B cell (primary cell): ENCODE data around the gene CCDC88C. TPM values are rescaled to one million over a fixed set of nuclear protein-coding genes. Genes with fewer than 3 reads are reported as not detected.

Source experiments
- ATAC-seq: fragments of 200-7000 bp; cut with Tn5 transposase; one replicate; pipeline ENCODE4 v1.10.0; 2021; ENCODE audit warnings: low read depth, mild to moderate bottlenecking, moderate number of reproducible peaks, moderate library complexity
- CTCF ChIA-PET: fragments of 350-600 bp; sonication (Branson Sonifier 250); formaldehyde crosslinking; loops from one replicate; lab custom pipeline; 2021; ENCODE audit warnings: antibody characterized with exemption, inconsistent platforms; lab: Charles Lee
- POLR2A ChIA-PET: fragments of 350-600 bp; sonication (Branson Sonifier 250); formaldehyde crosslinking; loops from one replicate; lab custom pipeline; 2021; ENCODE audit warnings: antibody characterized with exemption; lab: Charles Lee
- DNase-seq: peaks from one replicate; pipeline ENCODE4 v3.0.0; 2013
- H2AFZ ChIP-seq: 2 replicates; pipeline ENCODE4 v1.6.1; 2012; ENCODE audit warnings: mild to moderate bottlenecking, low read depth, low read length; ENCODE audit not compliant: insufficient read depth, poor library complexity, severe bottlenecking
- H3K27ac ChIP-seq, 2 donors: 1 replicate in 1 of 2; 2 replicates in 1 of 2; pipeline ENCODE4 v1.5.1; 2012 to 2013; ENCODE audit warnings: low read length in 2 of 2, mild to moderate bottlenecking in 2 of 2, moderate library complexity in 1 of 2
- H3K27me3 ChIP-seq, 4 experiments: fragments of 200-600 bp in 1 of 4; sonication (generic) in 1 of 4; replicated peaks in 1 of 4; 1 replicate in 2 of 4; 2 replicates in 2 of 4; pipeline versions ENCODE4 v1.6.1 to v1.7.0; 2013 to 2016; ENCODE audit warnings: low read length in 3 of 4, mild to moderate bottlenecking in 2 of 4, mixed read lengths in 1 of 4, moderate library complexity in 1 of 4; ENCODE audit not compliant: insufficient read depth in 4 of 4, control insufficient read depth in 3 of 4; ENCODE audit errors: control extremely low read depth in 1 of 4
- H3K36me3 ChIP-seq, 2 experiments: replicated peaks in 1 of 2; 1 replicate in 1 of 2; 2 replicates in 1 of 2; pipeline versions ENCODE4 v1.6.1 to v1.7.1; 2013; ENCODE audit warnings: low read length in 1 of 2; ENCODE audit not compliant: insufficient read depth in 2 of 2, control insufficient read depth in 1 of 2; ENCODE audit errors: control extremely low read depth in 1 of 2, extremely low read depth in 1 of 2
- H3K4me1 ChIP-seq, 2 donors: fragments of 200-600 bp in 1 of 2; sonication (generic) in 1 of 2; 1 replicate in 1 of 2; 2 replicates in 1 of 2; pipeline versions ENCODE4 v1.5.1 to v1.6.1; 2013 to 2017; ENCODE audit warnings: low read length in 2 of 2; ENCODE audit not compliant: control insufficient read depth in 2 of 2, insufficient read depth in 2 of 2
- H3K4me2 ChIP-seq: replicated peaks from 2 replicates; pipeline ENCODE3; 2012; ENCODE audit warnings: mild to moderate bottlenecking, low read depth, low read length; ENCODE audit not compliant: poor library complexity, severe bottlenecking
- H3K4me3 ChIP-seq, 5 experiments: fragments of 200-600 bp in 1 of 5; sonication (generic) in 1 of 5; 1 replicate in 3 of 5; 2 replicates in 2 of 5; pipeline versions ENCODE4 v1.5.1 to v1.7.0; 2011 to 2016; ENCODE audit warnings: low read length in 4 of 5, mild to moderate bottlenecking in 4 of 5, low read depth in 2 of 5, control low read depth in 1 of 5, moderate library complexity in 1 of 5; ENCODE audit not compliant: insufficient read depth in 1 of 5; ENCODE audit errors: control extremely low read depth in 1 of 5, extremely low read depth in 1 of 5
- H3K79me2 ChIP-seq: fragments of 200-600 bp; sonication (generic); one replicate; pipeline ENCODE4 v1.6.0; 2016; ENCODE audit warnings: low read length; ENCODE audit not compliant: control insufficient read depth, insufficient read depth
- H3K9ac ChIP-seq: fragments of 200-600 bp; sonication (generic); 2 replicates; pipeline ENCODE4 v1.6.1; 2017; ENCODE audit warnings: mild to moderate bottlenecking, low read length, moderate library complexity
- H3K9me3 ChIP-seq, 3 donors: one replicate each; pipeline versions ENCODE4 v1.6.1 to v1.7.1; 2013; ENCODE audit warnings: low read length in 2 of 3; ENCODE audit not compliant: control insufficient read depth in 2 of 3, insufficient read depth in 1 of 3; ENCODE audit errors: control extremely low read depth in 1 of 3
- H4K20me1 ChIP-seq: 2 replicates; pipeline ENCODE4 v1.6.0; 2012; ENCODE audit warnings: mild to moderate bottlenecking, low read length; ENCODE audit not compliant: insufficient read depth, control insufficient read depth, poor library complexity, severe bottlenecking
- H3K27ac Mint-ChIP-seq: one replicate; pipeline ENCODE4 v1.8.0; 2021; ENCODE audit warnings: mixed read lengths
- H3K27me3 Mint-ChIP-seq: one replicate; pipeline ENCODE4 v1.8.0; 2021; ENCODE audit warnings: mixed read lengths
- H3K4me1 Mint-ChIP-seq: one replicate; pipeline ENCODE4 v1.8.0; 2021; ENCODE audit warnings: mixed read lengths
- H3K4me3 Mint-ChIP-seq: one replicate; pipeline ENCODE4 v1.8.0; 2021; ENCODE audit warnings: mixed read lengths
- H3K9me3 Mint-ChIP-seq: one replicate; pipeline ENCODE4 v1.8.0; 2022; ENCODE audit warnings: mixed read lengths; ENCODE audit not compliant: insufficient read depth
- CTCF ChIP-seq: fragments of 200-600 bp; IDR thresholded peaks from one replicate; pipeline ENCODE4 v1.8.0; 2022; ENCODE audit warnings: antibody characterized with exemption, mild to moderate bottlenecking
- EZH2 ChIP-seq: IDR thresholded peaks from 2 replicates; pipeline ENCODE4 v1.6.1; 2012; ENCODE audit warnings: borderline replicate concordance, low read depth, mild to moderate bottlenecking, moderate library complexity, low read length; ENCODE audit not compliant: insufficient read depth, poor library complexity, severe bottlenecking
- WGBS: methylation state at CpG from one replicate; pipeline ENCODE4 v1.1.5; 2013; ENCODE audit warnings: missing lambda C conversion rate; ENCODE audit not compliant: insufficient coverage; 5-methylcytosine and 5-hydroxymethylcytosine counted together
- intact Hi-C: fragments of 100-400 bp; cut with micrococcal nuclease; formaldehyde crosslinking; loops from one replicate; pipeline ENCODE4 v1.10.0; 2022
- polyA plus RNA-seq: library from polyadenylated mRNA; depleted of rRNA; stranded (reverse); fragments of >200 nt; gene quantifications from 2 replicates; pipeline ENCODE4 v1.2.3, GENCODE V29; 2012
- total RNA-seq, 2 donors: library from RNA; stranded (reverse); fragments of 120-200 nt in 1 of 2; gene quantifications; 1 replicate in 1 of 2; 2 replicates in 1 of 2; pipeline versions ENCODE4 v1.2.3 to v1.2.4, GENCODE V29; 2013 to 2022

CCDC88C gene
- total and polyA plus RNA-seq, 2 donors (not counting 1 experiment from before 2014, with no cell fraction given) = 98.7 to 181 TPM

- Mint-ChIP-seq H3K9me3 (no peaks in the 10 kb centered on the region), H3K4me3 (no peak overlapping the region), H3K27me3 (no peaks in the 10 kb centered on the region), H3K27ac (peak overlapping the region; percentile 16), H3K4me1 (peaks cover 23% of the 10 kb centered on the region)
- Histone ChIP-seq H3K4me3 (no peak overlapping the region), H3K27ac (peak overlapping the region in 1 of 2 donors; percentile 66), H3K79me2 (peaks cover 37% of the 10 kb centered on the region), H3K27me3 (no peaks in the 10 kb centered on the region), H3K9ac (no peak overlapping the region), H3K4me1 (peaks cover 20 to 21% of the 10 kb centered on the region in 2 donors), H2AFZ (no peak overlapping the region), H3K9me3 (peaks cover 0 to 5% (median 0%) of the 10 kb centered on the region in 3 donors), H3K36me3 (peaks cover 22 to 95% of the 10 kb centered on the region in 2 experiments), H4K20me1 (peaks cover 31% of the 10 kb centered on the region), H3K4me2 (peak overlapping the region; percentile 41)
- no peak for DNase-seq
- intact Hi-C loops = no loop called here
- ChIA-PET POLR2A (no interaction called here), CTCF (interaction anchor here (0.5 to 16.1 kb wide), 8 partner anchors 13 to 382 kb away, joined by 3 to 449 read pairs (median 6); partner anchors contain the start of gene GPR68)
- ATAC-seq = no peak
- no peak for TF ChIP-seq CTCF
- no peak for TF ChIP-seq EZH2
- WGBS = 98% methylated on average over 7 of the region's 13 CpGs
Measured at GRCh38 chr14:91284146-91284790, 133.4 kb downstream of the CCDC88C start.

GRCh38 chr14:91283666-91284065 lies 134.0 kb downstream of the CCDC88C start:
- CTCF ChIA-PET = interaction anchor here (0.5 to 16.1 kb wide), 3 partner anchors 21 to 248 kb away, joined by 3 to 449 read pairs (median 3); no protein-coding TSS in a partner anchor
- Histone ChIP-seq H3K4me3 (no peak overlapping the region), H3K9me3 (peaks cover 0 to 5% (median 0%) of the 10 kb centered on the region in 3 donors), H2AFZ (no peak overlapping the region), H3K9ac (no peak overlapping the region), H3K27me3 (no peaks in the 10 kb centered on the region), H3K36me3 (peaks cover 21 to 95% of the 10 kb centered on the region in 2 experiments), H4K20me1 (peaks cover 32% of the 10 kb centered on the region), H3K27ac (peak overlapping the region in 1 of 2 donors; percentile 20), H3K79me2 (peaks cover 41% of the 10 kb centered on the region), H3K4me2 (no peak overlapping the region), H3K4me1 (peaks cover 20 to 21% of the 10 kb centered on the region in 2 donors)
- no peaks in the 10 kb centered on the region for H3K9me3 Mint-ChIP-seq
- POLR2A ChIA-PET = no interaction called here
- no peaks in the 10 kb centered on the region for H3K27me3 Mint-ChIP-seq
- TF ChIP-seq EZH2 (no peak), CTCF (no peak)
- intact Hi-C loops = no loop called here
- no peak for ATAC-seq
- peak overlapping the region; percentile 41 for H3K27ac Mint-ChIP-seq
- H3K4me1 Mint-ChIP-seq = peaks cover 23% of the 10 kb centered on the region
- 93% methylated on average over 3 of the region's 4 CpGs for WGBS
- no peak for DNase-seq
- H3K4me3 Mint-ChIP-seq = no peak overlapping the region
